Stomach (tissue), 4 donors: ENCODE results near the gene BCL2.

Experiments
- CTCF ChIP-seq, 7 experiments: fragments of 450-650 bp in 4 of 7; fragments of 200-600 bp in 3 of 7; sonication (generic) in 3 of 7; IDR thresholded peaks; one replicate each; pipeline ENCODE4 v1.5.1; 2016 to 2019; ENCODE audit warnings: antibody characterized with exemption in 7 of 7, control low read depth in 2 of 7, mild to moderate bottlenecking in 1 of 7
- POLR2AphosphoS5 ChIP-seq, 3 donors: sonication (generic); formaldehyde crosslinking; IDR thresholded peaks; one replicate each; pipeline ENCODE4 v1.6.1; 2016; ENCODE audit warnings: antibody characterized with exemption in 3 of 3

GRCh38 chr18:63287691-63288220 lies 31.8 kb downstream of the BCL2 start:
- TF ChIP-seq CTCF (IDR thresholded peaks at IDR 0.05), result no peak
- no peak for TF ChIP-seq POLR2AphosphoS5 (IDR thresholded peaks at IDR 0.05)
